Measurements from ENCODE around the gene RAB3GAP2.

Gene RAB3GAP2

DNA sequence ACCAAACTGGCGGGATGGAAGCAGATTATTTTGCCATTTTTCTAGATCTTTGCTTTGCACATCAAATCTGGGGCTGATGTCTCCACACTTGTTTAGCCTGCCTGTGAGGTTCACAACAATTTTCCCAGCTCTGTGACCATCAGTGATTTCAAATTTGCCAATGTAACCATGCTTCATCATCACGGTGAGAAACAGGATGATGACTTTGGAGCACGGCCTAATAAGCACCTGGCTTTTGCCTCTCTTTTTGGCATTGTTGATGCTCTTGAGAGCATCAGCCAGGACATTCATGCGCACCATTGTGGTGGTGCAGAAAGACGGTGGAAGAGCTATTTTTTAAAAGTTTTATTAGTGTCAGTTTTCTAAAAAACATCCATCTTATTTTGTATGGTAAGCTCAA, 128.2 kb downstream of the RAB3GAP2 start:
- H3K4me3 ChIP-seq (ENCODE audit: low read length): no peak overlapping the region
- TF ChIP-seq, protein P1, sequence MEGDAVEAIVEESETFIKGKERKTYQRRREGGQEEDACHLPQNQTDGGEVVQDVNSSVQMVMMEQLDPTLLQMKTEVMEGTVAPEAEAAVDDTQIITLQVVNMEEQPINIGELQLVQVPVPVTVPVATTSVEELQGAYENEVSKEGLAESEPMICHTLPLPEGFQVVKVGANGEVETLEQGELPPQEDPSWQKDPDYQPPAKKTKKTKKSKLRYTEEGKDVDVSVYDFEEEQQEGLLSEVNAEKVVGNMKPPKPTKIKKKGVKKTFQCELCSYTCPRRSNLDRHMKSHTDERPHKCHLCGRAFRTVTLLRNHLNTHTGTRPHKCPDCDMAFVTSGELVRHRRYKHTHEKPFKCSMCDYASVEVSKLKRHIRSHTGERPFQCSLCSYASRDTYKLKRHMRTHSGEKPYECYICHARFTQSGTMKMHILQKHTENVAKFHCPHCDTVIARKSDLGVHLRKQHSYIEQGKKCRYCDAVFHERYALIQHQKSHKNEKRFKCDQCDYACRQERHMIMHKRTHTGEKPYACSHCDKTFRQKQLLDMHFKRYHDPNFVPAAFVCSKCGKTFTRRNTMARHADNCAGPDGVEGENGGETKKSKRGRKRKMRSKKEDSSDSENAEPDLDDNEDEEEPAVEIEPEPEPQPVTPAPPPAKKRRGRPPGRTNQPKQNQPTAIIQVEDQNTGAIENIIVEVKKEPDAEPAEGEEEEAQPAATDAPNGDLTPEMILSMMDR (conservative IDR thresholded peaks at IDR 0.05; ENCODE audit: low read depth, low read length): no peak
- DNase-seq (ENCODE audit: low read depth): no peak

DNA sequence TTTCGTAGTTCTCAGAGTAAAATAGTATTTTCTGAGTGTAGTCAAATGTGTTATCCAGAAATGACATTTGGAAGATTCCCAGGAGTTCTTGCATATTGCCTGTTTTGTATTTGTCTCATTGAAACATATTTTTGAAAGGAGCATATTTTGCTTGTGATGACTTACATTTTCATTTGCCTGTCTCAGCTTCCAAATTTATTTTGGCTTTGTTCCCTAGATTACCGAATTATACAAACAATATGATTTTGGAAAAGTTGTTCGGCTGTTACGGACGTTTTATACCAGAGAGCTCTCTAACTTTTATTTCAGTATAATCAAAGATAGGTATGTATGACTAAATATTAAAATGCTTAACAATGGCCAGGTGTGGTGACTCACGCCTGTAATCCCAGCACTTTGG, 132.3 kb downstream of the RAB3GAP2 start:
- no peak for DNase-seq (ENCODE audit: low read depth)
- TF ChIP-seq, protein P1 (conservative IDR thresholded peaks at IDR 0.05; ENCODE audit: low read depth, low read length): no peak
- no peak overlapping the region for H3K4me3 ChIP-seq (ENCODE audit: low read length)

- TF ChIP-seq, protein P1 (conservative IDR thresholded peaks at IDR 0.05; ENCODE audit: low read depth, low read length): no peak
- H3K4me3 ChIP-seq (ENCODE audit: low read length): no peak overlapping the region
- DNase-seq (ENCODE audit: low read depth): no peak
Observed at GRCh38 chr1:220137019-220137786, 135.1 kb downstream of the RAB3GAP2 start.

DNA sequence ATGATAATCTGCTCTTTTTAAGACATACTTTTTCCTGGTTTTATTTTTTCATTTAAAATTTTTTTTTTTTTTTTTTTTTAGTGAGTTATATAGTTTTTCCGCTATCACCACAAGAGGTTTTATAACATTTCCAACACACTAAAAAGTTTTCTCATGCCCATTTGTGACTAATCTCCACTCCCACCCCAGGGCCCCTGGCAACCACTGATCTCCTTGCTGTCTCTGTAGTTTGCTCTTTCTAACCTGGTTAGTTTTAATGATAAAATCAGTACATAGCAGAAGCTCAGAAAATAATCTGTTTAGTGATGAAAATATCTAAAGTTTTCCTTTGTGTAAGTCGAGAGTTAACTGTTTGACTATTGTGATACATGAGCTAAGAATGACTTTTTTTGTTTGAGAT, 136.5 kb downstream of the RAB3GAP2 start:
- TF ChIP-seq, protein P1 (conservative IDR thresholded peaks at IDR 0.05; ENCODE audit: low read depth, low read length): no peak
- no peak overlapping the region for H3K4me3 ChIP-seq (ENCODE audit: low read length)
- DNase-seq (ENCODE audit: low read depth): no peak

- no peak overlapping the region for H3K4me3 ChIP-seq (ENCODE audit: low read length)
- DNase-seq (ENCODE audit: low read depth): no peak
- TF ChIP-seq, protein P1 (conservative IDR thresholded peaks at IDR 0.05; ENCODE audit: low read depth, low read length): no peak
Observed at GRCh38 chr1:220129479-220130210, 142.6 kb downstream of the RAB3GAP2 start.

- TF ChIP-seq, protein P1 (conservative IDR thresholded peaks at IDR 0.05; ENCODE audit: low read depth, low read length): no peak
- no peak for DNase-seq (ENCODE audit: low read depth)
- H3K4me3 ChIP-seq (ENCODE audit: low read length): no peak overlapping the region
Observed at GRCh38 chr1:220127076-220127475, 145.2 kb downstream of the RAB3GAP2 start.

DNA sequence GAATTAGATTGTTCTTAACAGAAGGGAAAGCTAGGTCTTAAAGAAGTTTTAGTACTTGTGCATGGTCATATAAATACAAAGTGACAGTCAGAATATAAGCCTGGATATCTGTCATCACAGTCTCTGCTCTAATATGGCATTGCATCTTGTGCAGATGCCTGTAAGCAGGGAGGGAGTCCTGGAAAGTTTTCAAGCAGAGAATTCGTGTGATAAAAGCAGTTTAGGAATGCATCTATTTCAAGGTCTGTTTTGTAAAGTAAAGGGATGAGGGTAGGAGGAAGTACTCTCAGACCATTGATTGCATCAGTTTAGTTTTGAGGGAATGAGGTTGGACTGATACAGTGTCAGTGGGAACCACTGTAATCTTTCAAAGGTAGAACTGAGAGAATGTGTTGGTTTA, 147.7 kb downstream of the RAB3GAP2 start:
- H3K4me3 ChIP-seq (ENCODE audit: low read length): no peak overlapping the region
- TF ChIP-seq, protein P1 (conservative IDR thresholded peaks at IDR 0.05; ENCODE audit: low read depth, low read length): no peak
- DNase-seq (ENCODE audit: low read depth): no peak
